Astrocyte of the spinal cord (primary cell): Measurements from ENCODE around the gene PRDM10.
A peak's percentile ranks its signal among the peaks of the same experiment; 100 is the strongest.
"Not testable (repeated sequence)": the region's sequence is repeated elsewhere in the genome, so short reads cannot be mapped to it uniquely, and the experiment has no call there.

Experiments used
- DNase-seq: peaks from one replicate; pipeline ENCODE4 v3.0.0; 2011; ENCODE audit warnings: low read depth, low spot score
- H3K4me3 ChIP-seq: 2 replicates; pipeline ENCODE4 v1.5.1; 2011; ENCODE audit warnings: low read depth, mild to moderate bottlenecking, low read length, moderate library complexity
- in situ Hi-C: cut with HindIII; loops from 2 replicates; pipeline ENCODE4 v1.10.0; 2017; ENCODE audit warnings: low sequenced_read_pairs
- TF ChIP-seq, protein P1 (sequence below): IDR thresholded peaks from 2 replicates; pipeline ENCODE4 v1.5.1; 2012; ENCODE audit warnings: low read depth, mild to moderate bottlenecking, low read length, inconsistent platforms

PRDM10 gene

GRCh38 chr11:129884581-129884980, 118.1 kb downstream of the PRDM10 start:
- TF ChIP-seq, protein P1, sequence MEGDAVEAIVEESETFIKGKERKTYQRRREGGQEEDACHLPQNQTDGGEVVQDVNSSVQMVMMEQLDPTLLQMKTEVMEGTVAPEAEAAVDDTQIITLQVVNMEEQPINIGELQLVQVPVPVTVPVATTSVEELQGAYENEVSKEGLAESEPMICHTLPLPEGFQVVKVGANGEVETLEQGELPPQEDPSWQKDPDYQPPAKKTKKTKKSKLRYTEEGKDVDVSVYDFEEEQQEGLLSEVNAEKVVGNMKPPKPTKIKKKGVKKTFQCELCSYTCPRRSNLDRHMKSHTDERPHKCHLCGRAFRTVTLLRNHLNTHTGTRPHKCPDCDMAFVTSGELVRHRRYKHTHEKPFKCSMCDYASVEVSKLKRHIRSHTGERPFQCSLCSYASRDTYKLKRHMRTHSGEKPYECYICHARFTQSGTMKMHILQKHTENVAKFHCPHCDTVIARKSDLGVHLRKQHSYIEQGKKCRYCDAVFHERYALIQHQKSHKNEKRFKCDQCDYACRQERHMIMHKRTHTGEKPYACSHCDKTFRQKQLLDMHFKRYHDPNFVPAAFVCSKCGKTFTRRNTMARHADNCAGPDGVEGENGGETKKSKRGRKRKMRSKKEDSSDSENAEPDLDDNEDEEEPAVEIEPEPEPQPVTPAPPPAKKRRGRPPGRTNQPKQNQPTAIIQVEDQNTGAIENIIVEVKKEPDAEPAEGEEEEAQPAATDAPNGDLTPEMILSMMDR = no peak

DNA sequence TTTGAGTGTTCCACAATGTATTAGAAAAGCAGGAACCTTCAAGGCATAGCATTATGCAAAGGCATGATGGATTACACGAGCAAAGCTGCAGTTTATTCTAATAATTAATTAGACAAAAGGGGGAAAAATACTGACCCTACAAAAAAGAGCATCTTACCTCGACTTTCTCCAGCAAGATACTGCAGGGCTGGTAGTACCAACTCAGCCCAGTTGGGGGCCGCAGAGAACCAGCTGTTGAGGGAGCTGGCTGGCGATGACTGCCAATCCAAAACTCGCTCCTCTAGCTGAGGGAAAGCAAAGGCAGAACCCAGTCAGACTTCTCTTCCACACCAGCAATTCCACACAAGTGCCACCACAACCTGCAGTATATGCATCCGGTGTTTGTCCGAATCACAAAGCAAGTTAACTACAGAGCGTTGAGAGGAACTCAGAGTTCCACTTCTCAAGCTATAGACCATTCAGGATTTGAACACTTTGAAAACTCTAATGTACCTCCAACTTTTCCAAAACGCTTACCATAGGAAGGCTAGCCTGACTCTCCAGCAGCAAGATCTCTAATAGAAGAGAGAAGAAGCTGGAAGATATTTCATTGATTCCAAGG, 121.0 kb downstream of the PRDM10 start:
- in situ Hi-C loops = no loop called here
- peak; percentile 10 for DNase-seq
- TF ChIP-seq, protein P1 = peak; percentile 65
- no peak overlapping the region for H3K4me3 ChIP-seq

More at GRCh38 chr11:129884581-129884980, 118.1 kb downstream of the PRDM10 start:
- in situ Hi-C loops = no loop called here
- DNase-seq = no peak
- no peak overlapping the region for H3K4me3 ChIP-seq

GRCh38 chr11:129880311-129880710, 122.3 kb downstream of the PRDM10 start:
- H3K4me3 ChIP-seq = no peak overlapping the region
- TF ChIP-seq, protein P1 = no peak
- in situ Hi-C loops = no loop called here
- DNase-seq = no peak

- TF ChIP-seq, protein P1 = no peak
- in situ Hi-C loops = no loop called here
- no peak for DNase-seq
- no peak overlapping the region for H3K4me3 ChIP-seq
Measured at GRCh38 chr11:129871914-129872313, 130.7 kb downstream of the PRDM10 start.

- DNase-seq, in situ Hi-C loops, H3K4me3 ChIP-seq: not testable (repeated sequence)
Measured at GRCh38 chr11:129868626-129869025, 134.0 kb downstream of the PRDM10 start.

DNA sequence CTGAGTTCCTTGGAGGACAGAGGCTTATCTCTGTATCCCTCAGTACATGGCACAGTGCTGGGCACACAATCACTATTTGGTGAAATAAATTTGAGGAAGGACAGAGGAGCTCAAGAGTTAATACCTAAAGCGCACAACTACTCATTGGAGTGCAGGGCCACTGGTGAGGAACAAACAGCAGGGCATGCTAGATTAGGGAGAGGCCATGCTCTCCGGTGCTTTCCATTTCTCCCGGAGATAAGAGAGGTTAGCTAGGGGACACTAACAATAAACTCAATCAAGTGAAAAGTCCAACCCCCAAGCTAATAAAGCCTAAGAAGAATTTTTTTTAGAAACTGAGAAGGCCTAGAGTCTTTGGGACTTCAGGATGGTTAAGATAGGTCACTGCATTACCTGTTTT, 136.3 kb downstream of the PRDM10 start:
- no peak overlapping the region for H3K4me3 ChIP-seq
- TF ChIP-seq, protein P1 = no peak
- in situ Hi-C loops = no loop called here
- no peak for DNase-seq

DNA sequence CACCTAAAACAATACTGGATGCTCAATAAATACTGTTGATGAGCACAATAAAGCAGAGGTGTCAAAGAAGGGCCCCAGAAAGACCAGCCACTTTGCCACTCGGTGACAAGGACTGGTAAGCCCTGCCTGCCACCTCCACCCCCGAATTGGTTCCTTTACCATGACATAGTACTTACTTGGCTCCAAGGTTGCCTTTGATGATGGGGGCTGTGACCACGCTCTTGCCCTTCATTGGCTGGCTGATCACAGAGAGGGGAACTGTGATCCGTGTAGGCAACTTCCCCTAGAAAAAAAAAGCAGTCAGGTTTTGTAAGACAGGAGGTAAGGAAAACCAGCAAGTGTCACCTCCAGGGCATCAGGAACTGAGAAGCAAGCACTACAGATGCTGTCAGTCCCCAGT, 136.9 kb downstream of the PRDM10 start:
- TF ChIP-seq, protein P1 = no peak
- DNase-seq = no peak
- no peak overlapping the region for H3K4me3 ChIP-seq
- in situ Hi-C loops = no loop called here
